Activated effector memory CD4-positive, alpha-beta T cell treated with anti-CD3 and anti-CD28 coated beads, Interleukin-2, amount 50 U/mL, for 16 hours (primary cell): ENCODE measurements around the gene CGA.
"Not testable (repeated sequence)": the region's sequence is repeated elsewhere in the genome, so short reads cannot be mapped to it uniquely, and the experiment has no call there.

Source experiments
- DNase-seq: peaks from one replicate; pipeline ENCODE4 v3.0.0-alpha.2; 2020

Gene CGA

GRCh38 chr6:87095087-87095509 lies at the start of gene CGA:
TSS of gene CGA (minus strand) at chr6:87095106. CDS start at chr6:87088200, 6,906 bp downstream.
- DNase-seq = no peak

GRCh38 chr6:87139927-87140326 lies 45.0 kb upstream of the CGA start:
- not testable (repeated sequence) for DNase-seq

- DNase-seq = no peak
Observed at GRCh38 chr6:87139236-87139635, 44.3 kb upstream of the CGA start.

GRCh38 chr6:87136963-87137362 lies 42.1 kb upstream of the CGA start:
- no peak for DNase-seq

- no peak for DNase-seq
Observed at GRCh38 chr6:87127737-87128136, 32.8 kb upstream of the CGA start.

DNA sequence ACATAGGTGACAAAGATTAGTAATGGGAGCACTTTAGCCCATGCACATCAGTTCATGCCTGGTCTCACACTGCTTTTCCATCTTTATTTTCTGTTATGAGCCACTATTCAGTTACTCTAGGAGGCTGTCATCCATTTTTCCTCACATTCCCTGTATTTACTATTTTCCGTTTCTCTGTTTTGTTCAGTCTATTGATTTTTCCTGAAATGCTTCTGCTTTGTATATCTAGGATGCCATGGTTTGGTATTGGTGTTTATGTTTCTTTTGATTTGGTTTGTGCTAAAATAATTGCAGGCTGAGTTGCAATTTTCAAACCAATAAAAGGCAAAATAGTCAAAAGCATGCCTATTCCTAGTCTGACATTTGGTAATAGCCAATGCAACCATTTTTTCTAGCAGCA lies 31.6 kb upstream of the CGA start:
- DNase-seq = no peak

DNA sequence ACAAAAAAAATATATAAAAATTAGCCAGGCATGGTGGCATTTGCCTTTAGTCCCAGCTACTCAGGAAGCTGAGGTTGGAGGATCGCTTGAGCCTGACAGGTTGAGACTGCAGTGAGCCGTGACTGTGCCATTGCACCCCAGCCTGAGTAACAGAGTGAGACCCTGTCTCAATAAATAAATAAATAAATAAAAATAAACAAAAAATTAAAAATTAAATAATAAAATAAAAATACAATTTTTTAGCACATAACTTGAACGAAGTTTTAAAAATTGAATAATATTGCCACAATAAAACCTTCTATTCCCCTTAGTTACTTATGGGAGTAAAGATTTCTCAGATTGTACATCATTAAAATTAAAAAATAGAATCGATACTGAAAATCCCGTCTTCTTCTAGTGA lies 29.2 kb upstream of the CGA start:
- no peak for DNase-seq

DNA sequence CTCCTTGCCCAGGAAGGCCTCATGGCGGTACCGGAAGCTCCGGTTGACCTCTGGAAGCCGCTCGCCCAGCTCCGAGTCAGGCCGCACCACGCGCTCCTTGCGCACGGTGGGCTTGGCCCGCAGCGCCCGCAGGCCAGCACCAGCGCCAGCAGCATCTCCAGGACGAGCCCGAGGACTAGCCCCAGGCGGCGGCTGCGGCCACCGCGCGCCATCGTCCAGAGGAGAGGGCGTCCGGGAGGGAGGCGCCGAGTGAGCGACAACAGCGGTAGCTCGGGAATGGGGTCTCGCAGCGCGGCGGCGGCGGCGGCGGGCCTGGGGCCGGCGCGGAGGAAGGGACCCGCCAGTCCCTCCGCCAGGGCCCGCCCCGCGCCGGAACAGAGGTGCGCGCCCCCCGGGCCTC lies 27.6 kb upstream of the CGA start:
- no peak for DNase-seq

DNA sequence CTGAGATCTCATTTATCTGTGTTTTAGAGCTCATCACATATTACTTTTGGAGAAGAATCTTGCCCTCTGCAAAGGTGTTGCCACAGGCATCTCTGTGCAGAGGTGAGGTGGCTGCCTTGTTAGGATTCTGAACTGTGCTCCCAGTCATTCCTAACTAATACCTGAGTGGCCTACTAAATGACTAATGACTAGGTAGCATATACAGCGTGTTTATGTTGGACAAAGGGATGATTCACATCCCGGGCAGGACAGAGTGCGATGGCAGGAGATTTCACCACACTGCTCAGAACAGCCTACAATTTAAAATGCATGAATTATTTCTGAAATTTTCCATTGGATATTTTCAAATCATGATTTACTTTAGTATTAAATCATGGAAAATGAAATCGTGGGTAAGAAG lies 23.1 kb upstream of the CGA start:
- no peak for DNase-seq

DNA sequence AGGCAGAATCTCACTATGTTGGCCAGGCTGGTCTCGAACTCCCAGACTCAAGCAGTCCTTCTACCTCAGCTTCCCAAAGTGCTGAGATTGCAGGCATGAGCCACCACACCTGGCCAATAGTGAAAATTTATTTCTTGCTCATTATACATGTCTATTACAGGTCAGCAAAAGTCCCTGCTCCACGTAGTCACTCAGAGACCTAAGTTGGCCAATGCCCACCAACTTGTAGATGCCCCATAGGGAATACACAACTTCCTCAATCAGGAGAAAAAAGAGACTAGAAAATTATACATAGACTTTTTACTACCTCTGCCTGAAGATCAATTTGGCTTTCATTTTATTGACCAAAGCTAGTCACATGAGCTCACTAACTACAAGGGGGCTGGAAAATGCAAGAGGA lies 22.0 kb upstream of the CGA start:
- no peak for DNase-seq

- DNase-seq = no peak
Observed at GRCh38 chr6:87115402-87116135, 20.7 kb upstream of the CGA start.

DNA sequence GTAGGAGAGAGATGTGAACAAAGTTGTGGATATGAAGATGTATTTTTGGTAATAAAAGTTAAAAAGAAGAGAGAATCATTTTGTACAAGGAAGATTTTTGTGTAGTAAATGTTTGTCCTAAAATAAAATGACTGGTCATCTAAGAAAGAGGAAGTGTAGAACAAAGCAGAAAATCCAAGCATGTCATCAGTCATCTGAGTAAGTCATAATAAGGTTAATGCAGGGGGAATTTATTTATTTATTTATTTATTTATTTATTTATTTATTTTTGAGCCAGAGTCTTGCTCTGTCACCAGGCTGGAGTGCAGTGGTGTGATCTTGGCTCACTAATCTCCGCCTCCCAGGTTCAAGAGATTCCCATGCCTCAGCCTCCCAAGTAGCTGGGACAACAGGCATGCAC lies 15.7 kb upstream of the CGA start:
- no peak for DNase-seq

DNA sequence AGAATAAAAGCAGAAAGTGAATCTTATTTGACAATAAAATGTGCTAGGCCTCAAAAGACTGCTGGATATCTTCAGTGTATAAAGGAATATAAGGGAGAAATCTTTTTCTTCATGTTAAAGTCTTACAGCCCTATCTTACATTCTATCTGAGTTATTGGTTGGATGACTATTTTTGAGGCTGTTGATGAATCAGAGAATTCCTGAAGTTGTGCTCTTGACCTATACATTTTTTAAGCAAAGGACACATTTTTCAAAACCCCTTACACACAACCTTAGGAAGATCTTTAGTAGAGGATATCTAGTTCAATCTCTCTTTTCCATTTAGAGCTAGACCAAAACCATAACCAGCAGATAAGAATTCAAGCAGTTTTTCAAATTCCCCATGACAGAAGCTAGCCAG lies 10.9 kb upstream of the CGA start:
- no peak for DNase-seq

- no peak for DNase-seq
Observed at GRCh38 chr6:87104667-87105066, 9.8 kb upstream of the CGA start.

GRCh38 chr6:87103977-87104601 lies 9.2 kb upstream of the CGA start:
- DNase-seq = no peak

- no peak for DNase-seq
Observed at GRCh38 chr6:87102151-87102621, 7.3 kb upstream of the CGA start.

GRCh38 chr6:87101067-87101466 lies 6.2 kb upstream of the CGA start:
- no peak for DNase-seq

GRCh38 chr6:87100216-87100615 lies 5.3 kb upstream of the CGA start:
- DNase-seq = no peak

DNA sequence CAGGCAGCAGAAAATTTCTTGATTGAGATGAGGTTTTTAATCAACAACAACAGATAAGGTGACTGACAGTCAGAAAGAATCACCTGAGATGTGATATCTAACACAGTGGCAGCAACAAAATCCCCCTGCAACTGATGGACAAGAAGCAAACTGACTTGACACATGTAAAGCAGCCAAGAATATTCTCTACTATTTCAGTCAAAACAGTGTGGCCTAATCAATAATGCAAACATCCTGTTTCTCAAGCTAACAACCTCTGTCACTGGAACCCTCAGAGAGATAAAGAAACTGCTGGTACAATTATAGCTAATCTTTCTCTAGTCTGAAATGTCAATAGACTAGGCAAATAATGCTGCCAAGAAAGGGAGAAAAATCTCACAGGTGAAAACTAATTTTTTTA lies 4.6 kb upstream of the CGA start:
- DNase-seq = no peak

GRCh38 chr6:87094576-87094975 lies 330 bp downstream of the CGA start:
- no peak for DNase-seq

DNA sequence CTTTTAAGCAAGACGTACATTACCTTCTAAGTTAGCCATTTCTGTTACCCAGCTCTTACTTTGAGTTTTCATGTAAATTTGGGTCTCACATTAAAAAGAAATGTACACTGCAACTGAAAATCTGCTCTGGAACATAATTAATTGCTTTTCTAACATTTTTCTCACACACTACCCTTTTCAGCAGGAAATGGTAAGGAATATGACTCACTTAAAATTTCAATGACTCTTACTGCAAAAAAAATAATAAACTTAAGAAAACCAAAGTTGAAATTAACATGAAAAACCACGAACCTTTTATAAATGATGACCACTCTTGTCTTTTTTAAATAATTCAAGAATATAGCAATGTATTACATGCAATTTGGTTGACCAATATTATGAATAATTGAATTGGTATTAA lies 1.3 kb downstream of the CGA start:
- no peak for DNase-seq

DNA sequence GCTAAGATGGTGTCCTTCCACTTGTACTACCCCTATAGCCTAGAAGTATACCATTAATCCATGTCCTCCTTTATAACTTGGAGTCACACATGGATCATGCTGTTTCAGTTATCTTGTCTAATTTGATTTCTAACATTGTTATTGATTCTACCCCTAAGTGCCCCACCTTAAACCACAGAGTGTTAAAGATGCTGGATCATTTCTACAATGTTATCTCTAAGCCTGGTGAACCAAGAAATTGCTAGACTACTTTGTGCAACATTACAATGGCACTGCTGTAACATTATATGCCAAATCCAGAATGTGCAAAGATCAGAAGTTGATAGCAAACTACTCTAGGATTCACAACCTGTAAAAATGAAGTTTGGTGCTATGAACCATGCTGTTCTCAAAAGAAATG lies 1.7 kb downstream of the CGA start:
- no peak for DNase-seq

GRCh38 chr6:87092435-87092834 lies 2.5 kb downstream of the CGA start:
- DNase-seq = no peak

DNA sequence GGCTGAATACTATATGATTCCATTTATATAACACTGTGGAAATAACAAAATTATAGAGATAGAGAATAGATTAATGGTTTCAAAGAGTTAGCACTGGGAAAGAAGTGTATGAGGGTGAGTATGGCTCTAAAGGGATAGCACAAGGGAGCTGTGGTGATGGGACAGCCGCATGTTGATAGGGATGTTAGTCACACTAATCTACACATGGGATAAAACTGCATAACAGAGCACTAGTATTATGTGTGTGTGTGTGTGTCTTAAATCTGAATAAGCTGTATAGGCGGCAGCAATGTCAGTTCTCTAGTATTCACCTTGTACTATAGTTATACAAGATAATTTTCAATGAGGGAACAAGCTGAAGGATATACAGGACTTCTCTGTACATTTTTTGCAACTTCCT lies 5.8 kb downstream of the CGA start:
- no peak for DNase-seq

DNA sequence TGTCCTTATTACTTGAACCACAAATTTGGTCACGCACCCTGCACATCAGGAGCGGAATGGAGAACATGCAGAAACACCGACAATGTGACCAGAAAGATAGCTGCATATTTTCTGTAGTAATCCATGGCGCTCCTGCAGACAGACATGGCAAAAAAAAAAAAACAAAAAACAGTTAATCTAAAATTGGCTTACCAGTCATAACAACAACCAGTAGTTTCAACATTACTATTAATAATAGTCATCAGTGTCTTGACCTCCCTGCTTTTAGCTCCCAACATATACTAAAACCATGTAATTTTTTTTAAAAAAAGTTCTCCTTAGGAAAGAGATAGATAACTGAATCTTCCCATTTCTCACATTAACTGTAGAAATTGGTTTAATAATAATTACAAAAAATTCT lies 6.8 kb downstream of the CGA start:
- no peak for DNase-seq
